Smooth muscle cell (in vitro differentiated cells): ENCODE results near the gene NEU4. TPM values are rescaled to one million over a fixed set of nuclear protein-coding genes. Genes with fewer than 3 reads are reported as not detected.
A peak's percentile ranks its signal among the peaks of the same experiment; 100 is the strongest.

Experiments used
- DNase-seq: peaks from one replicate; lab custom pipeline; 2025; ENCODE audit not compliant: unreplicated experiment; lab: John Stamatoyannopoulos, UW
- H2AFZ ChIP-seq: fragments of 200-600 bp; sonication (generic); 2 replicates; pipeline ENCODE4 v1.6.0; 2016; ENCODE audit warnings: antibody characterized with exemption, low read depth, mild to moderate bottlenecking
- H3F3A ChIP-seq: fragments of 200-600 bp; sonication (generic); 2 replicates; pipeline ENCODE4 v1.6.0; 2017; ENCODE audit warnings: antibody characterized with exemption, low read depth
- H3K27ac ChIP-seq: fragments of 200-600 bp; sonication (generic); 2 replicates; pipeline ENCODE4 v1.5.1; 2016; ENCODE audit warnings: low read depth, mild to moderate bottlenecking
- H3K27me3 ChIP-seq: fragments of 200-600 bp; sonication (generic); 2 replicates; pipeline ENCODE4 v1.6.1; 2016; ENCODE audit warnings: low read depth, mild to moderate bottlenecking
- H3K36me3 ChIP-seq: fragments of 200-600 bp; sonication (generic); 2 replicates; pipeline ENCODE4 v1.5.1; 2016; ENCODE audit warnings: low read depth
- H3K4me1 ChIP-seq: fragments of 200-600 bp; sonication (generic); 2 replicates; pipeline ENCODE4 v1.5.1; 2016; ENCODE audit warnings: low read depth
- H3K4me2 ChIP-seq: fragments of 200-600 bp; sonication (generic); 2 replicates; pipeline ENCODE4 v1.6.0; 2016; ENCODE audit warnings: mild to moderate bottlenecking
- H3K4me3 ChIP-seq: fragments of 200-600 bp; sonication (generic); 2 replicates; pipeline ENCODE4 v1.5.1; 2016; ENCODE audit warnings: mild to moderate bottlenecking
- H3K79me2 ChIP-seq: fragments of 200-600 bp; sonication (generic); 2 replicates; pipeline ENCODE4 v1.6.0; 2016; ENCODE audit warnings: low read depth, mild to moderate bottlenecking
- H3K9ac ChIP-seq: fragments of 200-600 bp; sonication (generic); 2 replicates; pipeline ENCODE4 v1.6.0; 2016; ENCODE audit warnings: low read depth
- H3K9me3 ChIP-seq: fragments of 200-600 bp; sonication (generic); replicated peaks from 2 replicates; pipeline ENCODE4 v1.5.1; 2016; ENCODE audit warnings: low read depth
- H4K20me1 ChIP-seq: fragments of 200-600 bp; sonication (generic); 2 replicates; pipeline ENCODE4 v1.6.0; 2016; ENCODE audit warnings: low read depth
- WGBS: methylation state at CpG from one replicate; pipeline ENCODE4 v1.1.7; 2016; ENCODE audit warnings: low lambda C conversion rate; 5-methylcytosine and 5-hydroxymethylcytosine counted together
- polyA plus RNA-seq: library from polyadenylated mRNA; unstranded; fragments of >200 nt; fragmentation: Nextera tagmentation; extraction: Ambion mirVana; gene quantifications from 2 replicates; pipeline ENCODE4 v1.2.1, GENCODE V29; 2016
- total RNA-seq: library from RNA; depleted of rRNA; stranded (reverse); fragments of >200 nt; gene quantifications from 2 replicates; pipeline ENCODE4 v1.2.3, GENCODE V29; 2014
- TF ChIP-seq, protein P1 (sequence below): fragments of 200-600 bp; sonication (generic); IDR thresholded peaks from 2 replicates; pipeline ENCODE4 v1.5.1; 2017; ENCODE audit warnings: borderline replicate concordance, mild to moderate bottlenecking, antibody characterized with exemption; ENCODE audit not compliant: insufficient read depth, poor library complexity, severe bottlenecking

NEU4 gene
- total and polyA plus RNA-seq, 2 experiments from 2014 or later: 0.10 TPM; not detected in 1

DNA sequence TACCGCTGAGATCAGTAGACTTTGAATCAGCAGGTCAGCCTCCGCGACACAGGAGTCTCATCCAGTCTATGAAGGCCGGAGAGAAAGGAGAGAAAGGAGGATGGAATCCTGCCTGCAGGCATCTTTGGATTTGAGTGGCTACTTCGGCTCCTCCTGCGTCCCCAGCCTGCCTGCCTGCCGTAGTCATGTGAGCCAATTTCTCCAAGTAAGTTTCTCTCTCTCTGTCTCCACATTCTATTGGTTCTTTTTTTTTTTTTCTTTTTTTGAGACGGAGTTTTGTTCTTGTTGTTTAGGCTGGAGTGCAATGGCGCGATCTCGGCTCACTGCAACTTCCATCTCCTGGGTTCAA, 33.0 kb downstream of the NEU4 start:
- Histone ChIP-seq H4K20me1 (no peaks in the 10 kb centered on the region), H3K27ac (no peak overlapping the region), H3K4me2 (no peak overlapping the region), H3K4me3 (no peak overlapping the region), H3K9me3 (no peaks in the 10 kb centered on the region), H3K36me3 (no peaks in the 10 kb centered on the region), H3K9ac (no peak overlapping the region), H3K4me1 (no peaks in the 10 kb centered on the region), H3K27me3 (peaks cover 3% of the 10 kb centered on the region), H3F3A (peaks cover 4% of the 10 kb centered on the region), H3K79me2 (no peaks in the 10 kb centered on the region), H2AFZ (no peak overlapping the region)
- 87% methylated on average over 10 of the region's 11 CpGs for WGBS
- TF ChIP-seq, protein P1, sequence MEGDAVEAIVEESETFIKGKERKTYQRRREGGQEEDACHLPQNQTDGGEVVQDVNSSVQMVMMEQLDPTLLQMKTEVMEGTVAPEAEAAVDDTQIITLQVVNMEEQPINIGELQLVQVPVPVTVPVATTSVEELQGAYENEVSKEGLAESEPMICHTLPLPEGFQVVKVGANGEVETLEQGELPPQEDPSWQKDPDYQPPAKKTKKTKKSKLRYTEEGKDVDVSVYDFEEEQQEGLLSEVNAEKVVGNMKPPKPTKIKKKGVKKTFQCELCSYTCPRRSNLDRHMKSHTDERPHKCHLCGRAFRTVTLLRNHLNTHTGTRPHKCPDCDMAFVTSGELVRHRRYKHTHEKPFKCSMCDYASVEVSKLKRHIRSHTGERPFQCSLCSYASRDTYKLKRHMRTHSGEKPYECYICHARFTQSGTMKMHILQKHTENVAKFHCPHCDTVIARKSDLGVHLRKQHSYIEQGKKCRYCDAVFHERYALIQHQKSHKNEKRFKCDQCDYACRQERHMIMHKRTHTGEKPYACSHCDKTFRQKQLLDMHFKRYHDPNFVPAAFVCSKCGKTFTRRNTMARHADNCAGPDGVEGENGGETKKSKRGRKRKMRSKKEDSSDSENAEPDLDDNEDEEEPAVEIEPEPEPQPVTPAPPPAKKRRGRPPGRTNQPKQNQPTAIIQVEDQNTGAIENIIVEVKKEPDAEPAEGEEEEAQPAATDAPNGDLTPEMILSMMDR: no peak
- no peak for DNase-seq

DNA sequence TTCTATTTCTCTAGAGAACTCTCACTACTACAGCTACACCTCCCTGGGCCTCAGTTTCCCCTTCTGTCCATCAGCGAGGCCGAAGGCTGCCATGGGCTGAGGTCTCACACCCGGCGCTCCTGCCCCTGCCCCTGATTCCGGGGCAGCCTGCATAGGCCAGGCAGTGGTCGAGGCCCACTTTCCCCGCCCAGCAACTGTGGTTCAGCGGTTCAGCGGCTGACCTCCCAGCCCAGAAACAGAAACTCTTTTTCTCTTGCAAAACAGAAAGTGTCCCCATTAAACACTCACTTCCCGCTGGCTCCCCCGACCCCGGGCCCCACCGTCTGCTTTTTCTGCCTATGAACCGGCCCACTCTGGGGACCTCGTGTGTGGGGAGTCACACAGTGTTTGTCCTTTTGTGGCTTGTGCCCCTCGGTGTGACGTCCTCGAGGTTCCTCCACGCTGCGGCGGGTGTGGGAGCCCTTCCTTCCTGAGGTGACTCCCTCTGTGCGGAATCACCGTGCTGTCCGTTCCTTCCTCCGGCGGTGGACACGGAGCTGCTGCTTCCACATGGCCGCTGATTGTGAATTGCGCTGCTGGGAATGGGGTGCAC, 33.7 kb downstream of the NEU4 start:
- Histone ChIP-seq H3K36me3 (no peaks in the 10 kb centered on the region), H3K9me3 (no peaks in the 10 kb centered on the region), H3F3A (peaks cover 4% of the 10 kb centered on the region), H4K20me1 (no peaks in the 10 kb centered on the region), H3K79me2 (no peaks in the 10 kb centered on the region), H3K4me1 (no peaks in the 10 kb centered on the region), H3K27me3 (no peaks in the 10 kb centered on the region), H3K27ac (no peak overlapping the region), H2AFZ (no peak overlapping the region), H3K4me2 (no peak overlapping the region), H3K9ac (no peak overlapping the region), H3K4me3 (no peak overlapping the region)
- WGBS: 82% methylated on average over 29 of the region's 29 CpGs
- DNase-seq: no peak
- TF ChIP-seq, protein P1: no peak

DNA sequence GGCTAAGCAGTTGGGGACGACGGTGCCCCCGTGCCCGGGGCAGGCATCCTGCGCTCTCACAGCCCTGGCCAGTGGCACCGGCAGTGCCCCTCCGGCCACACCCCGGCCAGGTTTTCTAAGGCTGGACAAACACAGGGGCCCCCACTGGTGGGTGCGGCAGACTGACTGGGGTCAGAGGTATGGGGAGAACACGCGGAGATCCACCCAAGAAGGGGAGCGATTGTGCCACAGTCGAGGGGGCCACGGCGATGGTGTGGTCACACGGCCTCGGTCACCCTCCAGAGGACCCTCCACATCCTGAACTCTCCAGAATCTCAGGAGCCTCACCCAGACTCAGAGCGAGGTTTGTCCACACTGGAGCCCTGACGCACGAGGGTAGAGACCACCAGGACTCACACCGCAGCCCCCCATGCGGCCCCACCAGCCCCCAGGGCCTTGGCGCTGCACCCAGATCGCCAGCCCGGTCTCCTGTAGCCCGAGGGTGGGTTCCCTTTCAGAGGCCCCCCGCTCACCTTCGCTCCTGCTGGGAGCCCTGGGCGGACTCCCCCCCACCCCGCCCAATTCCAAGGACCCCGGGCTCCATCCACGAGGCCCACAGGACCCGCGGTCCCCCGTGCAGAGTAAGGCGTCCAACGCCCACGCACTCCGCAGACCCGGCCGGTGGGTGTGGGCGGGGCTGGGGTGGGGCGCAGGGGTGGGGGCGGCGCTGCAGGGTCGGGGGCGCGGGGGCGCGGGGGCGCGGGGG, 34.5 kb downstream of the NEU4 start:
- Histone ChIP-seq H4K20me1 (no peaks in the 10 kb centered on the region), H3K4me2 (peak overlapping the region; percentile 71), H3K4me1 (no peaks in the 10 kb centered on the region), H3K79me2 (no peaks in the 10 kb centered on the region), H3K27me3 (no peaks in the 10 kb centered on the region), H3F3A (peaks cover 4% of the 10 kb centered on the region), H3K4me3 (no peak overlapping the region), H3K36me3 (no peaks in the 10 kb centered on the region), H3K9me3 (no peaks in the 10 kb centered on the region), H3K9ac (no peak overlapping the region), H3K27ac (no peak overlapping the region), H2AFZ (no peak overlapping the region)
- no peak for DNase-seq
- TF ChIP-seq, protein P1: no peak
- WGBS: 92% methylated on average over 18 of the region's 52 CpGs
